HG02678 (cell line): Measurements from ENCODE around the gene CHST6.
A peak's percentile ranks its signal among the peaks of the same experiment; 100 is the strongest.
"Not testable (repeated sequence)": the region's sequence is repeated elsewhere in the genome, so short reads cannot be mapped to it uniquely, and the experiment has no call there.

Experiments
- ATAC-seq: cut with Tn5 transposase; IDR thresholded peaks from one replicate; pipeline ENCODE4 v1.9.1; 2021; ENCODE audit warnings: mild to moderate bottlenecking, moderate library complexity; ENCODE audit not compliant: unreplicated experiment

Gene CHST6

GRCh38 chr16:75495076-75495674 lies at the start of gene CHST6:
TSS of gene CHST6 (minus strand) at chr16:75495441. CDS start at chr16:75479828, 15,613 bp downstream.
- ATAC-seq, result peak; percentile 80

GRCh38 chr16:75542462-75542861 lies 47.2 kb upstream of the CHST6 start:
- ATAC-seq, result not testable (repeated sequence)

GRCh38 chr16:75541236-75541635 lies 46.0 kb upstream of the CHST6 start:
- no peak for ATAC-seq

- ATAC-seq, result not testable (repeated sequence)
Measured at GRCh38 chr16:75538882-75539565, 43.8 kb upstream of the CHST6 start.

GRCh38 chr16:75537776-75538175 lies 42.5 kb upstream of the CHST6 start:
- ATAC-seq, result no peak

- ATAC-seq, result no peak
Measured at GRCh38 chr16:75535901-75536300, 40.7 kb upstream of the CHST6 start, which contains the start of gene CHST5. TSS of gene CHST5 (minus strand) at chr16:75536108. CDS start at chr16:75530384, 5,724 bp downstream.

- no peak for ATAC-seq
Measured at GRCh38 chr16:75535211-75535843, 40.1 kb upstream of the CHST6 start.

- ATAC-seq, result no peak
Measured at GRCh38 chr16:75534560-75535205, 39.4 kb upstream of the CHST6 start.

GRCh38 chr16:75532791-75533190 lies 37.5 kb upstream of the CHST6 start:
- no peak for ATAC-seq

GRCh38 chr16:75532142-75532765 lies 37.0 kb upstream of the CHST6 start:
- no peak for ATAC-seq

GRCh38 chr16:75529959-75530358 lies 34.7 kb upstream of the CHST6 start:
- ATAC-seq, result no peak

GRCh38 chr16:75529056-75529905 lies 34.0 kb upstream of the CHST6 start:
- no peak for ATAC-seq

GRCh38 chr16:75527825-75528299 lies 32.6 kb upstream of the CHST6 start:
- no peak for ATAC-seq

GRCh38 chr16:75526032-75526790 lies 31.0 kb upstream of the CHST6 start:
- no peak for ATAC-seq

- ATAC-seq, result no peak
Measured at GRCh38 chr16:75519175-75519574, 23.9 kb upstream of the CHST6 start.

GRCh38 chr16:75516189-75516966 lies 21.1 kb upstream of the CHST6 start:
- peak; percentile 17 for ATAC-seq

GRCh38 chr16:75514296-75514695 lies 19.1 kb upstream of the CHST6 start:
- no peak for ATAC-seq

- no peak for ATAC-seq
Measured at GRCh38 chr16:75506574-75506973, 11.3 kb upstream of the CHST6 start.

- no peak for ATAC-seq
Measured at GRCh38 chr16:75506107-75506506, 10.9 kb upstream of the CHST6 start.
